ENCODE measurements around the gene OBSCN. TPM values are rescaled to one million over a fixed set of nuclear protein-coding genes. Genes with fewer than 3 reads are reported as not detected.
"Not testable (repeated sequence)": the region's sequence is repeated elsewhere in the genome, so short reads cannot be mapped to it uniquely, and the experiment has no call there.

The OBSCN gene
- total and polyA plus RNA-seq, 12 donors, result 176 to 639 (median 407) TPM

DNA sequence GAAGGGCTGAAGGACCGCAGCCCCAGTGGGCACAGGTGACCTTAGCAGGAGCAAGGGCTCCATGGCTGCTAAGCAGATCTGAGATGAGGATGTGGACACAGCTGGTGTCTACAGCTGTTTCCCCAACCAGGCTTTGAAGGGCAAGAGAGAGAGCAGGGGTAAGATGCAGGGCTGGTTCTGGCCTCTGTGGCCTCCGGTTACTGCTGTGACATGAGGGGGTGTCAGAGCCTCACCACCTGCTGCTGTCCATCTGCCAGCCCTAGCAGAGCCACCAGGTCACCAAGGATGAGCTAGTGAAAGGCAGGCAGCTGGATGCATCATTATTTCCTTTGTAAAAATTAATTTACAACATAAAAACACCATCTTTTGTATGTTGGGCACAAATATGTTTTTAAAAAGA, 33.4 kb downstream of the OBSCN start:
- Histone ChIP-seq H3K9me3 (peaks cover 0 to 60% (median 12%) of the 10 kb centered on the region in 11 donors), H3K4me3 (no peak overlapping the region), H3K27ac (no peak overlapping the region), H3K4me1 (peaks cover 0 to 26% (median 5%) of the 10 kb centered on the region in 9 donors), H3K36me3 (peaks cover 0 to 92% (median 37%) of the 10 kb centered on the region in 9 donors), H3K27me3 (no peaks in the 10 kb centered on the region)
- TF ChIP-seq, protein P1, sequence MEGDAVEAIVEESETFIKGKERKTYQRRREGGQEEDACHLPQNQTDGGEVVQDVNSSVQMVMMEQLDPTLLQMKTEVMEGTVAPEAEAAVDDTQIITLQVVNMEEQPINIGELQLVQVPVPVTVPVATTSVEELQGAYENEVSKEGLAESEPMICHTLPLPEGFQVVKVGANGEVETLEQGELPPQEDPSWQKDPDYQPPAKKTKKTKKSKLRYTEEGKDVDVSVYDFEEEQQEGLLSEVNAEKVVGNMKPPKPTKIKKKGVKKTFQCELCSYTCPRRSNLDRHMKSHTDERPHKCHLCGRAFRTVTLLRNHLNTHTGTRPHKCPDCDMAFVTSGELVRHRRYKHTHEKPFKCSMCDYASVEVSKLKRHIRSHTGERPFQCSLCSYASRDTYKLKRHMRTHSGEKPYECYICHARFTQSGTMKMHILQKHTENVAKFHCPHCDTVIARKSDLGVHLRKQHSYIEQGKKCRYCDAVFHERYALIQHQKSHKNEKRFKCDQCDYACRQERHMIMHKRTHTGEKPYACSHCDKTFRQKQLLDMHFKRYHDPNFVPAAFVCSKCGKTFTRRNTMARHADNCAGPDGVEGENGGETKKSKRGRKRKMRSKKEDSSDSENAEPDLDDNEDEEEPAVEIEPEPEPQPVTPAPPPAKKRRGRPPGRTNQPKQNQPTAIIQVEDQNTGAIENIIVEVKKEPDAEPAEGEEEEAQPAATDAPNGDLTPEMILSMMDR (IDR thresholded peaks at IDR 0.05), result no peak
- peak in 1 of 8 donors; percentile 18 for ATAC-seq
- no peak for DNase-seq
- intact Hi-C loops (cut with DNase I), result no loop called here
- WGBS, 2 donors, result 91 to 98% methylated on average over 2 of the region's 2 CpGs

DNA sequence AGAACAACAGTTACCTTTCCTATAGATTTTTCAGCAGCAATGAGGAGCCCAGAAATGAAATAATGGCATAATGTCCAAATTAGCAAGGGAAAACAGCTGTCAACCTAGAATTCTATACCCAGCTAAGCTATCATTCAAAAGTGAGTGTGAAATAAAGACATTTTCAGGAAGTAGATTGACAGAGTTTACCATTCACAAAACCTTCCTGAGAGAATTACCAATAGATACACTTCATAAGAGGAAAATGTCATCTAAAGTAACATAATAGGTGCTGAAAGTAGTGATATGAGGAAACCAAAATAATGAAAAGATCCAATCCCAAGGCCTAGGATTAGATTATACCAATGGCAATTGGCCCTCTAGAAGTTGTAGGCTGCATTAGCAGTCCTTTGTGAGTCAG, 34.6 kb downstream of the OBSCN start:
- no peak overlapping the region for H3K27ac ChIP-seq

DNA sequence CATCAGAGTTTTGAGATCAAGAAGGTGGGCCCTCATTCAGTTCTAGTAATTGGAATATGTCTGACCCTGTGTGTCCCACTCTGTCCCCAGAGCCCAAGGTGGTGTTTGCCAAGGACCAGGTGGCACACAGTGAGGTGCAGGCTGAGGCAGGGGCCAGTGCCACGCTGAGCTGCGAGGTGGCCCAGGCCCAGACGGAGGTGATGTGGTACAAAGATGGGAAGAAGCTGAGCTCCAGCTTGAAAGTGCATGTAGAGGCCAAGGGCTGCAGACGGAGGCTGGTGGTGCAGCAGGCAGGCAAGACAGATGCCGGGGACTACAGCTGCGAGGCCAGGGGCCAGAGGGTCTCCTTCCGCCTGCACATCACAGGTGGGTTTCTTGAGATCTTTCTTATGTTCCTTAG, 35.2 kb downstream of the OBSCN start:
- intact Hi-C loops (cut with DNase I), result no loop called here
- no peaks in the 10 kb centered on the region for H3K27me3 ChIP-seq
- TF ChIP-seq, protein P1 (IDR thresholded peaks at IDR 0.05), result no peak
- DNase-seq, result no peak
- H3K27ac ChIP-seq, result no peak overlapping the region
- peaks cover 0 to 17% (median 0%) of the 10 kb centered on the region in 9 donors for H3K4me1 ChIP-seq
- ATAC-seq, result no peak
- H3K9me3 ChIP-seq, result peaks cover 0 to 65% (median 12%) of the 10 kb centered on the region in 11 donors
- no peak overlapping the region for H3K4me3 ChIP-seq
- peaks cover 0 to 98% (median 41%) of the 10 kb centered on the region in 9 donors for H3K36me3 ChIP-seq
- 93 to 94% methylated on average over 7 of the region's 7 CpGs for WGBS, 2 donors

More for the DNA sequence above, 34.6 kb downstream of the OBSCN start:
- Histone ChIP-seq H3K4me1 (peaks cover 0 to 19% (median 5%) of the 10 kb centered on the region in 9 donors), H3K9me3 (peaks cover 0 to 65% (median 12%) of the 10 kb centered on the region in 11 donors), H3K27me3 (no peaks in the 10 kb centered on the region), H3K4me3 (no peak overlapping the region), H3K36me3 (peaks cover 0 to 98% (median 41%) of the 10 kb centered on the region in 9 donors)
- intact Hi-C loops (cut with DNase I), result no loop called here
- DNase-seq (no peak), ATAC-seq (no peak)
- TF ChIP-seq, protein P1 (IDR thresholded peaks at IDR 0.05), result no peak

DNA sequence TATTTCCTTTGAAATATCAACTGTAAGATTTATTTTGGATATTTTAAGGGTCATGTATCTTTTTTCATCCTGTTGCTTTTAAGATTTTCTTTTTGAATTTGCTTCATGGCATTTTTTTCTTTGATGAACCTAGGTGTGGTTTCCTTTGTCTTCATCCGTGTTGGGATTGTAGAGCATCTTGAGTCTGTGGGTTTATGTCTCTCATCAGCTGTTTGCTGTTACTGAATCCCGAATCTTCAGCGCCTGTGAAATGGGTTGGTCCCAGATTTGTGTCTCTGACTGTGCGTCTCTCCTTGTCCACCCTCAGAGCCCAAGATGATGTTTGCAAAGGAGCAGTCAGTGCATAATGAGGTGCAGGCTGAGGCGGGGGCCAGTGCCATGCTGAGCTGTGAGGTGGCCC, 36.1 kb downstream of the OBSCN start:
- DNase-seq, result not testable (repeated sequence)

GRCh38 chr1:228245111-228245510, 37.3 kb downstream of the OBSCN start:
- Histone ChIP-seq H3K27ac (no peak overlapping the region), H3K36me3 (peaks cover 0 to 100% (median 41%) of the 10 kb centered on the region in 9 donors), H3K27me3 (no peaks in the 10 kb centered on the region), H3K4me1 (no peaks in the 10 kb centered on the region), H3K4me3 (no peak overlapping the region), H3K9me3 (peaks cover 0 to 65% (median 12%) of the 10 kb centered on the region in 11 donors)
- no peak for DNase-seq
- intact Hi-C loops (cut with DNase I), result no loop called here
- no peak for ATAC-seq
- TF ChIP-seq, protein P1 (IDR thresholded peaks at IDR 0.05), result no peak
- WGBS, 2 donors, result 92 to 95% methylated on average over 3 of the region's 3 CpGs

More for the DNA sequence above, 36.1 kb downstream of the OBSCN start:
- H3K9me3 ChIP-seq, result peaks cover 0 to 65% (median 12%) of the 10 kb centered on the region in 11 donors
- WGBS, 2 donors, result 79 to 95% methylated on average over 5 of the region's 5 CpGs
- H3K4me1 ChIP-seq; intact Hi-C loops (cut with DNase I); H3K4me3 ChIP-seq; H3K27ac ChIP-seq; H3K27me3 ChIP-seq; ATAC-seq: not testable (repeated sequence)
- H3K36me3 ChIP-seq, result peaks cover 0 to 98% (median 41%) of the 10 kb centered on the region in 9 donors
